OCI-LY7 (cell line): ENCODE measurements around the gene PSMD2. TPM values are rescaled to one million over a fixed set of nuclear protein-coding genes. Genes with fewer than 3 reads are reported as not detected.

Experiments used
- BruUV-seq: library from RNA; stranded (reverse); fragments of 400-500 nt; replicated peaks from 2 replicates; lab custom pipeline; 2021; lab: Mats Ljungman, UMichigan
- CTCF ChIA-PET: fragments of 300-600 bp; sonication (Branson Sonifier 250); formaldehyde crosslinking; loops from one replicate; lab custom pipeline; 2022; ENCODE audit warnings: antibody characterized with exemption; ENCODE audit not compliant: unreplicated experiment; lab: Charles Lee
- POLR2A ChIA-PET: fragments of 300-600 bp; sonication (Branson Sonifier 250); formaldehyde crosslinking; loops from one replicate; lab custom pipeline; 2022; ENCODE audit warnings: antibody characterized with exemption; lab: Charles Lee
- DNase-seq: peaks from one replicate; pipeline ENCODE4 v3.0.0-alpha.2; 2015; ENCODE audit warnings: low spot score
- H2AFZ ChIP-seq: fragments of 200-600 bp; sonication (generic), shearing (Covaris generic); 2 replicates; pipeline ENCODE4 v1.6.1; 2014; ENCODE audit warnings: mild to moderate bottlenecking, antibody characterized with exemption, low read length, moderate library complexity
- H3K27ac ChIP-seq: fragments of 200-600 bp; sonication (generic); 2 replicates; pipeline ENCODE4 v1.5.1; 2014; ENCODE audit warnings: mixed run types, low read depth, mild to moderate bottlenecking, moderate library complexity, low read length, inconsistent platforms; ENCODE audit not compliant: poor library complexity, severe bottlenecking
- H3K36me3 ChIP-seq: fragments of 200-600 bp; sonication (generic); 2 replicates; pipeline ENCODE4 v1.6.1; 2014; ENCODE audit warnings: mild to moderate bottlenecking, antibody characterized with exemption, low read length, moderate library complexity, mixed read lengths; ENCODE audit not compliant: insufficient read depth
- H3K4me1 ChIP-seq: fragments of 200-600 bp; sonication (generic); 2 replicates; pipeline ENCODE4 v1.5.1; 2014; ENCODE audit warnings: mild to moderate bottlenecking, low read length; ENCODE audit not compliant: insufficient read depth, poor library complexity, severe bottlenecking
- H3K4me2 ChIP-seq: fragments of 200-600 bp; sonication (generic); 2 replicates; pipeline ENCODE4 v1.6.1; 2014; ENCODE audit warnings: mild to moderate bottlenecking, low read length
- H3K4me3 ChIP-seq: fragments of 200-600 bp; sonication (generic); 2 replicates; pipeline ENCODE4 v1.5.1; 2014; ENCODE audit warnings: mild to moderate bottlenecking, low read depth, low read length; ENCODE audit not compliant: poor library complexity, severe bottlenecking
- H3K79me2 ChIP-seq: fragments of 200-600 bp; sonication (generic); 2 replicates; pipeline ENCODE4 v1.6.1; 2016; ENCODE audit warnings: low read depth, mild to moderate bottlenecking, low read length, moderate library complexity, mixed read lengths; ENCODE audit not compliant: insufficient read depth
- H3K9me2 ChIP-seq: fragments of 200-600 bp; sonication (generic); 2 replicates; pipeline ENCODE4 v1.6.1; 2016; ENCODE audit warnings: mild to moderate bottlenecking, low read length, mixed read lengths; ENCODE audit not compliant: insufficient read depth
- H3K9me3 ChIP-seq: fragments of 200-600 bp; sonication (generic); 2 replicates; pipeline ENCODE4 v1.6.1; 2014; ENCODE audit warnings: mild to moderate bottlenecking, mixed run types, low read length, mixed read lengths
- H4K20me1 ChIP-seq: fragments of 200-600 bp; sonication (generic); 2 replicates; pipeline ENCODE4 v1.6.1; 2014; ENCODE audit warnings: mild to moderate bottlenecking, antibody characterized with exemption, low read length, moderate library complexity, mixed read lengths; ENCODE audit not compliant: insufficient read depth
- EZH2phosphoT487 ChIP-seq: fragments of 200-600 bp; sonication (generic); IDR thresholded peaks from 2 replicates; pipeline ENCODE4 v1.6.1; 2018; ENCODE audit warnings: low read depth, borderline replicate concordance, mild to moderate bottlenecking, mixed run types, antibody characterized with exemption, low read length, moderate library complexity, mixed read lengths
- intact Hi-C: fragments of 100-400 bp; cut with micrococcal nuclease; formaldehyde crosslinking; loops from one replicate; pipeline ENCODE4 v1.10.0; 2022; ENCODE audit not compliant: unreplicated experiment
- total RNA-seq, 2 experiments: library from RNA; depleted of rRNA in 1 of 2; stranded (reverse); fragments of >200 nt in 1 of 2; shearing (Covaris generic) in 1 of 2; gene quantifications; 2 replicates each; pipeline ENCODE4 v1.2.3, GENCODE V29; 2014 to 2022
- TF ChIP-seq, protein P1 (sequence below): fragments of 200-600 bp; sonication (generic); conservative IDR thresholded peaks from 2 replicates; pipeline ENCODE4 v1.5.1; 2014; ENCODE audit warnings: mild to moderate bottlenecking, antibody characterized with exemption, low read length, moderate library complexity, mixed read lengths

Gene PSMD2
- total RNA-seq, 2 experiments from 2014 or later: 158 to 219 TPM

DNA sequence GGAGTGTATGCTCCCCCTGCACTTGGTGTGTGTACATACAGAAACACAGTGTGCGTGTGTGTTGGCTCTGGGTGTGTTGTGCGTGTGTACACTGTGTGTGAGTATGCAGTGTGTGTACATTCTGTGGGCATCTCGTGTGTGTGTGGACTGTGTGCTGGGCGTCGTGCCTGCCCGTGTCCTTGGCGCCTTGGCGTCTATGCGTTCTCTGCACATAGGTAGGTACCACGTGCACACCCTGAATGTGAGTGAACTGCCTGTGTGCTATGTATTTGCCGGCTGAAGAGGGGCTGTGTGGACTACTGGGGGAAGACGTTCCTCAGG, 23.7 kb upstream of the PSMD2 start:
- intact Hi-C loops: no loop called here
- no peaks in the 10 kb centered on the region for H3K9me2 ChIP-seq
- no peaks in the 10 kb centered on the region for H3K79me2 ChIP-seq
- TF ChIP-seq, protein P1, sequence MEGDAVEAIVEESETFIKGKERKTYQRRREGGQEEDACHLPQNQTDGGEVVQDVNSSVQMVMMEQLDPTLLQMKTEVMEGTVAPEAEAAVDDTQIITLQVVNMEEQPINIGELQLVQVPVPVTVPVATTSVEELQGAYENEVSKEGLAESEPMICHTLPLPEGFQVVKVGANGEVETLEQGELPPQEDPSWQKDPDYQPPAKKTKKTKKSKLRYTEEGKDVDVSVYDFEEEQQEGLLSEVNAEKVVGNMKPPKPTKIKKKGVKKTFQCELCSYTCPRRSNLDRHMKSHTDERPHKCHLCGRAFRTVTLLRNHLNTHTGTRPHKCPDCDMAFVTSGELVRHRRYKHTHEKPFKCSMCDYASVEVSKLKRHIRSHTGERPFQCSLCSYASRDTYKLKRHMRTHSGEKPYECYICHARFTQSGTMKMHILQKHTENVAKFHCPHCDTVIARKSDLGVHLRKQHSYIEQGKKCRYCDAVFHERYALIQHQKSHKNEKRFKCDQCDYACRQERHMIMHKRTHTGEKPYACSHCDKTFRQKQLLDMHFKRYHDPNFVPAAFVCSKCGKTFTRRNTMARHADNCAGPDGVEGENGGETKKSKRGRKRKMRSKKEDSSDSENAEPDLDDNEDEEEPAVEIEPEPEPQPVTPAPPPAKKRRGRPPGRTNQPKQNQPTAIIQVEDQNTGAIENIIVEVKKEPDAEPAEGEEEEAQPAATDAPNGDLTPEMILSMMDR: no peak
- TF ChIP-seq EZH2phosphoT487: no peak
- CTCF ChIA-PET: no interaction called here
- no peaks in the 10 kb centered on the region for H3K9me3 ChIP-seq
- H3K4me3 ChIP-seq: no peak overlapping the region
- no peaks in the 10 kb centered on the region for H3K36me3 ChIP-seq
- DNase-seq: no peak
- no TSS peak for BruUV-seq
- H4K20me1 ChIP-seq: no peaks in the 10 kb centered on the region
- no peak overlapping the region for H3K4me2 ChIP-seq
- no peak overlapping the region for H3K27ac ChIP-seq
- no peak overlapping the region for H2AFZ ChIP-seq
- no peaks in the 10 kb centered on the region for H3K4me1 ChIP-seq
- POLR2A ChIA-PET: no interaction called here

DNA sequence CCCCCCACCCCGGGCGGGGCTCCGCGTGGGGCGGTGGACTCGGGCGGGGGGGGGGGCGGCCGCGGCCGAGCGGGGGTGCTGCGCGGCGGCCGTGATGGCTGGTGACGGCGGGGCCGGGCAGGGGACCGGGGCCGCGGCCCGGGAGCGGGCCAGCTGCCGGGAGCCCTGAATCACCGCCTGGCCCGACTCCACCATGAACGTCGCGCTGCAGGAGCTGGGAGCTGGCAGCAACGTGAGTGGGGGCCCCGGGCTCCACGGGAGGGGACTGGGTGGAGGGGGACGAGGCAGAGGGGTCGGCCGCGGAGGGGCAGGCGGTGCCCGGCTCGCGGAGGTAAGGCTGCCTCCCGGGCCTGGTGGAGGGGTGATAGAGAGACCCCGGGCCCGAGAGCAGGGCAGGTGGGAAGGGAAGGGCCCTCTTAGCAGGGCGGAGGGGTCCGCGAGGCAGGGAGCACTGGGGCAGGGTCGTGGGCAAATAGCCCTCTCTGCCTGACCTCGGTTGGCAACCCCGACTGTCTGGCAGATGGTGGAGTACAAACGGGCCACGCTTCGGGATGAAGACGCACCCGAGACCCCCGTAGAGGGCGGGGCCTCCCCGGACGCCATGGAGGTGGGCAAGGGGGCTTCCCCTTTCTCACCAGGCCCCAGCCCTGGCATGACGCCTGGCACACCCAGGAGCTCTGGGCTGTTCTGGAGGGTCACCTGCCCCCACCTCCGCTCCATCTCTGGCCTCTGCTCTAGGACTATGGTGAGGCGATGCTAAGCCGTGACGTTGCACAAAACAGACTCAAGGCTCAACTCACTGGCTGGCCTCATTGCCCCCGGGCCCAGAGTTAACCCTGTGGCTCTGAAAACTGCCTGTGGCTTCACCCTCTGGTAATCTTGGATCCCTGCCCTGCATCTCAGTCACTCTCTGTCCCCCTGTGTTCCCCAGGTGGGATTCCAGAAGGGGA, 22.8 kb upstream of the PSMD2 start, which contains the start of gene ECE2:
Gene ECE2 (plus strand): TSS at position 62 of the 950 bp plus-strand sequence. CDS start 132 bp downstream, at position 194.
- H3K4me3 ChIP-seq: no peak within 1 kb of the TSS
- no peaks in the 10 kb centered on the region for H3K79me2 ChIP-seq
- H2AFZ ChIP-seq: no peak within 1 kb of the TSS
- no TSS peak for BruUV-seq
- no peak for DNase-seq
- no peaks in the 10 kb centered on the region for H3K4me1 ChIP-seq
- no peaks in the 10 kb centered on the region for H3K9me2 ChIP-seq
- no peak within 1 kb of the TSS for H3K27ac ChIP-seq
- no peaks in the 10 kb centered on the region for H4K20me1 ChIP-seq
- no peak for TF ChIP-seq EZH2phosphoT487
- TF ChIP-seq, protein P1: no peak
- POLR2A ChIA-PET: no interaction called here
- no peaks in the 10 kb centered on the region for H3K36me3 ChIP-seq
- CTCF ChIA-PET: no interaction called here
- H3K9me3 ChIP-seq: no peaks in the 10 kb centered on the region
- intact Hi-C loops: no loop called here
- H3K4me2 ChIP-seq: no peak within 1 kb of the TSS

DNA sequence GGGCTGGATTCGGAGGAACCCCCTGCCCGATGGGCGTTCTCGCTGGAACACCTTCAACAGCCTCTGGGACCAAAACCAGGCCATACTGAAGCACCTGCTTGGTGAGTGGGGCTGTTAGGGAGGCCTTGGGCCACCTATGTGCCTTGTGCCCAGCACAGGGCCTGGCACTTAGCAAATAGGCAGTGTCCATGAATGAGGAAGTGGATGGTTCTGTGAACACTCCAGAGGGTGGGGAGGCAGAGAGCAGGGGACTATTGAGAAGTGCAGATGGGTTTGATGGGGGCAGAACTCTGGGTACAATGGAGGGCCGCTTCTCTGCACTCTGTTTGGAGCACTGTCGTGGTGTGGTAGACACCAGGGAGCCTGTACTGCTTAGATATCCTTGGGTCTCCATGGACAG, 21.7 kb upstream of the PSMD2 start:
- DNase-seq: no peak
- ChIA-PET CTCF (no interaction called here), POLR2A (no interaction called here)
- Histone ChIP-seq H3K4me2 (no peak overlapping the region), H3K79me2 (no peaks in the 10 kb centered on the region), H3K4me3 (no peak overlapping the region), H3K36me3 (no peaks in the 10 kb centered on the region), H2AFZ (no peak overlapping the region), H3K4me1 (no peaks in the 10 kb centered on the region), H3K9me2 (no peaks in the 10 kb centered on the region), H3K27ac (no peak overlapping the region), H4K20me1 (no peaks in the 10 kb centered on the region), H3K9me3 (no peaks in the 10 kb centered on the region)
- BruUV-seq: no TSS peak
- intact Hi-C loops: no loop called here
- TF ChIP-seq, protein P1: no peak
- no peak for TF ChIP-seq EZH2phosphoT487
